Transverse colon (tissue), 4 donors: ENCODE measurements around the gene ZNF385D. TPM values are rescaled to one million over a fixed set of nuclear protein-coding genes. Genes with fewer than 3 reads are reported as not detected.

Source experiments
- DNase-seq: peaks from one replicate; pipeline ENCODE4 v3.0.0-alpha.2; 2019
- H3K27ac ChIP-seq, 4 donors: fragments of 200-600 bp; sonication (generic); 2 replicates each; pipeline ENCODE4 v1.5.1; 2016 to 2018; ENCODE audit warnings: inconsistent platforms in 4 of 4
- H3K27me3 ChIP-seq: fragments of 200-600 bp; sonication (generic); 2 replicates; pipeline ENCODE4 v1.5.1; 2017; ENCODE audit warnings: inconsistent platforms
- H3K36me3 ChIP-seq, 4 donors: fragments of 200-600 bp; sonication (generic); 2 replicates each; pipeline ENCODE4 v1.5.1; 2017 to 2019; ENCODE audit warnings: inconsistent platforms in 4 of 4
- H3K4me1 ChIP-seq, 4 donors: fragments of 200-600 bp; sonication (generic); 2 replicates each; pipeline ENCODE4 v1.5.1; 2017 to 2020; ENCODE audit warnings: inconsistent platforms in 4 of 4
- H3K4me3 ChIP-seq, 4 donors: fragments of 200-600 bp; sonication (generic); 1 replicate in 1 of 4; 2 replicates in 3 of 4; pipeline versions ENCODE4 v1.5.1 to v1.6.1; 2017 to 2019; ENCODE audit warnings: inconsistent platforms in 4 of 4
- H3K9me3 ChIP-seq, 2 donors: fragments of 200-600 bp; sonication (generic); 2 replicates each; pipeline ENCODE4 v1.5.1; 2017 to 2019; ENCODE audit warnings: inconsistent platforms in 2 of 2
- EP300 ChIP-seq: sonication (generic); formaldehyde crosslinking; IDR thresholded peaks from one replicate; pipeline ENCODE4 v1.6.1; 2017; ENCODE audit warnings: antibody characterized with exemption, low read depth
- POLR2A ChIP-seq: fragments of 450-650 bp; IDR thresholded peaks from one replicate; pipeline ENCODE4 v1.6.1; 2016; ENCODE audit warnings: antibody characterized with exemption, mild to moderate bottlenecking, moderate library complexity
- POLR2AphosphoS5 ChIP-seq, 3 donors: sonication (generic); formaldehyde crosslinking; IDR thresholded peaks; one replicate each; pipeline ENCODE4 v1.6.1; 2016; ENCODE audit warnings: antibody characterized with exemption in 3 of 3
- WGBS, 2 donors: methylation state at CpG; one replicate each; pipeline ENCODE4 v1.1.5; 2018; ENCODE audit warnings: low coverage in 1 of 2; 5-methylcytosine and 5-hydroxymethylcytosine counted together
- in situ Hi-C, 4 donors: fragments of 200-750 bp; cut with MboI; loops; one replicate each; pipeline versions ENCODE4 v1.15.0 to v1.15.1; 2017; ENCODE audit warnings: low sequenced_read_pairs in 3 of 4, low pct_ligation_motif_present in 1 of 4, low pct_unique_long_range_greater_than_20kb in 1 of 4
- intact Hi-C: fragments of 100-400 bp; cut with DNase I; formaldehyde crosslinking; loops from one replicate; pipeline ENCODE4 v1.15.1; 2023; ENCODE audit warnings: low total_unique reads
- total RNA-seq, 4 donors: library from RNA; depleted of rRNA; stranded (reverse); fragments of >200 nt; gene quantifications; one replicate each; pipeline ENCODE4 v1.1.0, GENCODE V29; 2016
- TF ChIP-seq, protein P1 (sequence below), 5 experiments: fragments of 200-600 bp in 3 of 5; fragments of 450-650 bp in 2 of 5; sonication (generic) in 3 of 5; IDR thresholded peaks; 1 replicate in 2 of 5; 2 replicates in 3 of 5; pipeline ENCODE4 v1.5.1; 2016 to 2017; ENCODE audit warnings: antibody characterized with exemption in 5 of 5, inconsistent platforms in 3 of 5, mild to moderate bottlenecking in 2 of 5, moderate library complexity in 1 of 5

ZNF385D gene
- total RNA-seq, 4 donors from 2014 or later = 0.40 to 0.75 (median 0.52) TPM

- H3K27ac ChIP-seq = no peak overlapping the region
- 13 to 23% methylated on average over 1 of the region's 1 CpG for WGBS, 2 donors
- TF ChIP-seq, protein P1, sequence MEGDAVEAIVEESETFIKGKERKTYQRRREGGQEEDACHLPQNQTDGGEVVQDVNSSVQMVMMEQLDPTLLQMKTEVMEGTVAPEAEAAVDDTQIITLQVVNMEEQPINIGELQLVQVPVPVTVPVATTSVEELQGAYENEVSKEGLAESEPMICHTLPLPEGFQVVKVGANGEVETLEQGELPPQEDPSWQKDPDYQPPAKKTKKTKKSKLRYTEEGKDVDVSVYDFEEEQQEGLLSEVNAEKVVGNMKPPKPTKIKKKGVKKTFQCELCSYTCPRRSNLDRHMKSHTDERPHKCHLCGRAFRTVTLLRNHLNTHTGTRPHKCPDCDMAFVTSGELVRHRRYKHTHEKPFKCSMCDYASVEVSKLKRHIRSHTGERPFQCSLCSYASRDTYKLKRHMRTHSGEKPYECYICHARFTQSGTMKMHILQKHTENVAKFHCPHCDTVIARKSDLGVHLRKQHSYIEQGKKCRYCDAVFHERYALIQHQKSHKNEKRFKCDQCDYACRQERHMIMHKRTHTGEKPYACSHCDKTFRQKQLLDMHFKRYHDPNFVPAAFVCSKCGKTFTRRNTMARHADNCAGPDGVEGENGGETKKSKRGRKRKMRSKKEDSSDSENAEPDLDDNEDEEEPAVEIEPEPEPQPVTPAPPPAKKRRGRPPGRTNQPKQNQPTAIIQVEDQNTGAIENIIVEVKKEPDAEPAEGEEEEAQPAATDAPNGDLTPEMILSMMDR (IDR thresholded peaks at IDR 0.05) = no peak
- H3K4me3 ChIP-seq = no peak overlapping the region
- H3K4me1 ChIP-seq = no peaks in the 10 kb centered on the region
- DNase-seq = no peak
- H3K27me3 ChIP-seq = no peaks in the 10 kb centered on the region
- in situ Hi-C loops = no loop called here
- H3K9me3 ChIP-seq = no peaks in the 10 kb centered on the region
- H3K36me3 ChIP-seq = no peaks in the 10 kb centered on the region
- intact Hi-C loops = no loop called here
These were observed 333.0 kb downstream of the ZNF385D start for GRCh38 chr3:21417991-21418390.

GRCh38 chr3:21414506-21414905, 336.5 kb downstream of the ZNF385D start:
- no peaks in the 10 kb centered on the region for H3K9me3 ChIP-seq
- intact Hi-C loops (no loop called here), in situ Hi-C loops (no loop called here)
- DNase-seq = no peak
- no peaks in the 10 kb centered on the region for H3K36me3 ChIP-seq
- H3K4me1 ChIP-seq = no peaks in the 10 kb centered on the region
- no peaks in the 10 kb centered on the region for H3K27me3 ChIP-seq
- TF ChIP-seq, protein P1 (IDR thresholded peaks at IDR 0.05) = no peak
- no peak for TF ChIP-seq POLR2A
- no peak for TF ChIP-seq POLR2AphosphoS5 (IDR thresholded peaks at IDR 0.05)
- TF ChIP-seq EP300 = no peak
- WGBS, 2 donors = 50 to 59% methylated on average over 4 of the region's 4 CpGs
- no peak overlapping the region for H3K27ac ChIP-seq
- H3K4me3 ChIP-seq = no peak overlapping the region

- 81 to 86% methylated on average over 1 of the region's 1 CpG for WGBS, 2 donors
- intact Hi-C loops (no loop called here), in situ Hi-C loops (no loop called here)
- H3K36me3 ChIP-seq = no peaks in the 10 kb centered on the region
- H3K27ac ChIP-seq = no peak overlapping the region
- no peak overlapping the region for H3K4me3 ChIP-seq
- H3K27me3 ChIP-seq = no peaks in the 10 kb centered on the region
- TF ChIP-seq POLR2A (no peak), EP300 (no peak), POLR2AphosphoS5 (IDR thresholded peaks at IDR 0.05) (no peak)
- TF ChIP-seq, protein P1 (IDR thresholded peaks at IDR 0.05) = no peak
- H3K9me3 ChIP-seq = no peaks in the 10 kb centered on the region
- no peak for DNase-seq
- H3K4me1 ChIP-seq = no peaks in the 10 kb centered on the region
These were observed 340.0 kb downstream of the ZNF385D start for GRCh38 chr3:21411058-21411457.

DNA sequence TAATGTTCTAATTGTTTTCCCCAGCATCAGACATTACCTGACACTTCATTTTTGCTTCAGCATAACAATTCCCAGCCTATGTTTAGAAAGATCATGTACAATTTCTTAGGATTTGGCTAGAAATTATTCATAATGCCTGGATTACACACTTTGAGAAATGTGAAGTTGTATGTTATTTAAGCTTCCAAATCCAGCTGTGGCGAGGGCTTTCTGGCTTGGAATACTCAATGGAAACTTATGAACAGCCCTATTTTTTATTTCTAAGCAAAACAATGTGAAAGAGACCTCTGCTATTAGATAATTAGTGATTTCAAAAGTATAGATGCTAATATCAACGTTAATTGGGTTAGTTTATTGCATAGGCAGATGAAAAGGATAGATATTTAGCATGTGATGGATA, 341.6 kb downstream of the ZNF385D start:
- Histone ChIP-seq H3K27me3 (no peaks in the 10 kb centered on the region), H3K4me1 (no peaks in the 10 kb centered on the region), H3K27ac (no peak overlapping the region), H3K36me3 (no peaks in the 10 kb centered on the region), H3K9me3 (no peaks in the 10 kb centered on the region), H3K4me3 (no peak overlapping the region)
- DNase-seq = no peak
- WGBS, 2 donors = 44% methylated on average over 2 of the region's 2 CpGs; no CpG with 5 or more reads in 1 of the 2 donors
- TF ChIP-seq POLR2A (no peak), POLR2AphosphoS5 (IDR thresholded peaks at IDR 0.05) (no peak), EP300 (no peak)
- TF ChIP-seq, protein P1 (IDR thresholded peaks at IDR 0.05) = no peak
- in situ Hi-C loops = no loop called here
- intact Hi-C loops = no loop called here
